Activated T-helper 2 cell treated with anti-CD3 and anti-CD28 coated beads, Interferon-gamma antibody, Interleukin-2, Interleukin-4, amounts not matched to agents 10 μg/mL and 5 μg/mL and 100 μg/mL, durations not matched to agents 14 hours and 24 hours and 36 hours (primary cell): Measurements from ENCODE around the gene ZNF552. TPM values are rescaled to one million over a fixed set of nuclear protein-coding genes. Genes with fewer than 3 reads are reported as not detected.

Experiments used
- total RNA-seq: library from RNA; stranded (reverse); gene quantifications from 2 replicates; pipeline ENCODE4 v1.2.3, GENCODE V29; 2022

The ZNF552 gene
- total RNA-seq, 1 donor from 2014 or later = 8.5 TPM

Other genes starting within 250 kb of the ZNF552 start
- gene ZNF416, start 236.0 kb downstream of the ZNF552 start, total RNA-seq = 2.9 and 3.5 TPM in 2 replicates
- gene ZIK1, start 230.8 kb downstream of the ZNF552 start, total RNA-seq = 2.4 and 2.8 TPM in 2 replicates
- 4.1 and 5.2 TPM in 2 replicates for gene ZNF530, start 215.0 kb downstream of the ZNF552 start, total RNA-seq
- gene ZNF134, start 200.7 kb downstream of the ZNF552 start, total RNA-seq = 7.9 and 8.5 TPM in 2 replicates
- 9.6 and 10.6 TPM in 2 replicates for gene ZNF211, start 181.7 kb downstream of the ZNF552 start, total RNA-seq
- not detected in 2 replicates for gene ZSCAN4, start 146.0 kb downstream of the ZNF552 start, total RNA-seq
- 9.7 and 10.6 TPM in 2 replicates for gene ZNF551, start 132.9 kb downstream of the ZNF552 start, total RNA-seq
- 3.9 and 4.0 TPM in 2 replicates for gene ZNF154, start 105.7 kb downstream of the ZNF552 start, total RNA-seq
- 5.3 and 6.0 TPM in 2 replicates for gene ZNF671, start 87.3 kb downstream of the ZNF552 start, total RNA-seq
- gene ZNF776, start 68.1 kb downstream of the ZNF552 start, total RNA-seq = 7.4 and 8.8 TPM in 2 replicates
- gene ZNF586, start 45.2 kb downstream of the ZNF552 start, total RNA-seq = 11.4 and 13.4 TPM in 2 replicates
- gene ZNF587B, start 15.4 kb upstream of the ZNF552 start, total RNA-seq = 20.8 and 21.3 TPM in 2 replicates
- gene ZNF587, start 34.9 kb upstream of the ZNF552 start, total RNA-seq = 29.7 and 32.1 TPM in 2 replicates
- gene ZNF814, start 74.1 kb upstream of the ZNF552 start, total RNA-seq = 11.4 and 12.3 TPM in 2 replicates
- gene ZNF417, start 101.7 kb upstream of the ZNF552 start, total RNA-seq = 10.6 and 11.4 TPM in 2 replicates
- 1.1 and 2.1 TPM in 2 replicates for gene ZNF418, start 120.5 kb upstream of the ZNF552 start, total RNA-seq
- 2.7 and 3.0 TPM in 2 replicates for gene ZNF256, start 132.8 kb upstream of the ZNF552 start, total RNA-seq
- 0.21 TPM in 1 of 2 replicates, not detected in the other for gene C19orf18, start 159.6 kb upstream of the ZNF552 start, total RNA-seq
- 6.3 and 6.4 TPM in 2 replicates for gene ZNF606, start 187.9 kb upstream of the ZNF552 start, total RNA-seq
- not detected in 2 replicates for gene ZSCAN1, start 219.1 kb upstream of the ZNF552 start, total RNA-seq
- not detected in 2 replicates for gene ZNF135, start 244.4 kb upstream of the ZNF552 start, total RNA-seq